Nephron progenitor cell (in vitro differentiated cells): ENCODE data around the gene PERM1.

Source experiments
- DNase-seq: peaks from one replicate; pipeline ENCODE4 v3.0.0; 2021
- H3K27ac Mint-ChIP-seq: 2 replicates; pipeline ENCODE4 v1.8.0; 2021; ENCODE audit warnings: mild to moderate bottlenecking, moderate library complexity, mixed read lengths
- H3K27me3 Mint-ChIP-seq: 2 replicates; pipeline ENCODE4 v1.8.0; 2021; ENCODE audit warnings: mild to moderate bottlenecking, low read depth, mixed read lengths; ENCODE audit not compliant: poor library complexity
- H3K36me3 Mint-ChIP-seq: 2 replicates; pipeline ENCODE4 v1.8.0; 2021; ENCODE audit warnings: low read depth, mixed read lengths
- H3K4me1 Mint-ChIP-seq: 2 replicates; pipeline ENCODE4 v1.8.0; 2021; ENCODE audit warnings: mixed read lengths
- H3K4me3 Mint-ChIP-seq: 2 replicates; pipeline ENCODE4 v1.8.0; 2021; ENCODE audit warnings: mild to moderate bottlenecking, moderate library complexity, mixed read lengths
- H3K9me3 Mint-ChIP-seq: 2 replicates; pipeline ENCODE4 v1.8.0; 2021; ENCODE audit warnings: mild to moderate bottlenecking, moderate library complexity, mixed read lengths
- TF ChIP-seq, protein P1 (sequence below): fragments of 200-600 bp; sonication (generic); IDR thresholded peaks from 2 replicates; pipeline ENCODE4 v1.5.0; 2021; ENCODE audit warnings: antibody characterized with exemption

Gene PERM1

GRCh38 chr1:941588-942383, 40.1 kb downstream of the PERM1 start:
- Mint-ChIP-seq H3K27me3 (peaks cover 47% of the 10 kb centered on the region), H3K36me3 (peaks cover 13% of the 10 kb centered on the region), H3K27ac (no peak overlapping the region), H3K4me3 (peak overlapping the region; percentile 77), H3K4me1 (peaks cover 48% of the 10 kb centered on the region), H3K9me3 (no peaks in the 10 kb centered on the region)
- DNase-seq = peak; percentile 78
- TF ChIP-seq, protein P1, sequence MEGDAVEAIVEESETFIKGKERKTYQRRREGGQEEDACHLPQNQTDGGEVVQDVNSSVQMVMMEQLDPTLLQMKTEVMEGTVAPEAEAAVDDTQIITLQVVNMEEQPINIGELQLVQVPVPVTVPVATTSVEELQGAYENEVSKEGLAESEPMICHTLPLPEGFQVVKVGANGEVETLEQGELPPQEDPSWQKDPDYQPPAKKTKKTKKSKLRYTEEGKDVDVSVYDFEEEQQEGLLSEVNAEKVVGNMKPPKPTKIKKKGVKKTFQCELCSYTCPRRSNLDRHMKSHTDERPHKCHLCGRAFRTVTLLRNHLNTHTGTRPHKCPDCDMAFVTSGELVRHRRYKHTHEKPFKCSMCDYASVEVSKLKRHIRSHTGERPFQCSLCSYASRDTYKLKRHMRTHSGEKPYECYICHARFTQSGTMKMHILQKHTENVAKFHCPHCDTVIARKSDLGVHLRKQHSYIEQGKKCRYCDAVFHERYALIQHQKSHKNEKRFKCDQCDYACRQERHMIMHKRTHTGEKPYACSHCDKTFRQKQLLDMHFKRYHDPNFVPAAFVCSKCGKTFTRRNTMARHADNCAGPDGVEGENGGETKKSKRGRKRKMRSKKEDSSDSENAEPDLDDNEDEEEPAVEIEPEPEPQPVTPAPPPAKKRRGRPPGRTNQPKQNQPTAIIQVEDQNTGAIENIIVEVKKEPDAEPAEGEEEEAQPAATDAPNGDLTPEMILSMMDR = no peak

DNA sequence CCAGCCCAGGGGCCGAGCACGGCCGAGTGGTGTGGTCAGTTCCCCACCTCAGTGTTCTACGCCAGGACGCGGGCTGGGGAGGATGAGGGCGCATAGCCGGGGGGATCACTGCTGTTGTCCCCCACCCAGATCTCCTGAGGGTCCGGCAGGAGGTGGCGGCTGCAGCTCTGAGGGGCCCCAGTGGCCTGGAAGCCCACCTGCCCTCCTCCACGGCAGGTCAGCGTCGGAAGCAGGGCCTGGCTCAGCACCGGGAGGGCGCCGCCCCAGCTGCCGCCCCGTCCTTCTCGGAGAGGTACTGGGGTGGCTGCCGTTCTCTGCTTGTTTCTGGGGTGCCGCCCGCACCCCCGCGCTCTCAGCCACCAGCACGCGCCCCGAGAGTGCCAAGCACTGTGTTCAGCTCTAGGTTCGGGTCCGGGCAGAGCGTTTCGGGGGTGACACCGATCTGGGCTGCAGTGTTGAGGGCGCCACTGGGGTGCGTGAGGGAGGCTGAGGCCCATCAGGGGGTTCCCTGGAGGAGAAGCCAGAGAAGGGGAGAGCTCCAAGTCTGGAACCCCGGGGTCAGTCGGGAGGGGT, 40.8 kb downstream of the PERM1 start:
- DNase-seq = no peak
- Mint-ChIP-seq H3K27me3 (peaks cover 50% of the 10 kb centered on the region), H3K27ac (no peak overlapping the region), H3K4me3 (peak overlapping the region; percentile 77), H3K9me3 (no peaks in the 10 kb centered on the region), H3K36me3 (peaks cover 13% of the 10 kb centered on the region), H3K4me1 (peaks cover 48% of the 10 kb centered on the region)
- TF ChIP-seq, protein P1 = no peak

- Mint-ChIP-seq H3K36me3 (peaks cover 5% of the 10 kb centered on the region), H3K9me3 (no peaks in the 10 kb centered on the region), H3K4me3 (peak overlapping the region; percentile 44), H3K27me3 (peaks cover 57% of the 10 kb centered on the region), H3K4me1 (peaks cover 46% of the 10 kb centered on the region), H3K27ac (no peak overlapping the region)
- peak; percentile 77 for DNase-seq
- TF ChIP-seq, protein P1 = no peak
Observed at GRCh38 chr1:940107-941014, 41.5 kb downstream of the PERM1 start.

- Mint-ChIP-seq H3K27me3 (peaks cover 59% of the 10 kb centered on the region), H3K4me3 (peak overlapping the region; percentile 13), H3K4me1 (peaks cover 45% of the 10 kb centered on the region), H3K36me3 (no peaks in the 10 kb centered on the region), H3K27ac (no peak overlapping the region), H3K9me3 (no peaks in the 10 kb centered on the region)
- no peak for DNase-seq
- TF ChIP-seq, protein P1 = no peak
Observed at GRCh38 chr1:939511-940106, 42.3 kb downstream of the PERM1 start.

DNA sequence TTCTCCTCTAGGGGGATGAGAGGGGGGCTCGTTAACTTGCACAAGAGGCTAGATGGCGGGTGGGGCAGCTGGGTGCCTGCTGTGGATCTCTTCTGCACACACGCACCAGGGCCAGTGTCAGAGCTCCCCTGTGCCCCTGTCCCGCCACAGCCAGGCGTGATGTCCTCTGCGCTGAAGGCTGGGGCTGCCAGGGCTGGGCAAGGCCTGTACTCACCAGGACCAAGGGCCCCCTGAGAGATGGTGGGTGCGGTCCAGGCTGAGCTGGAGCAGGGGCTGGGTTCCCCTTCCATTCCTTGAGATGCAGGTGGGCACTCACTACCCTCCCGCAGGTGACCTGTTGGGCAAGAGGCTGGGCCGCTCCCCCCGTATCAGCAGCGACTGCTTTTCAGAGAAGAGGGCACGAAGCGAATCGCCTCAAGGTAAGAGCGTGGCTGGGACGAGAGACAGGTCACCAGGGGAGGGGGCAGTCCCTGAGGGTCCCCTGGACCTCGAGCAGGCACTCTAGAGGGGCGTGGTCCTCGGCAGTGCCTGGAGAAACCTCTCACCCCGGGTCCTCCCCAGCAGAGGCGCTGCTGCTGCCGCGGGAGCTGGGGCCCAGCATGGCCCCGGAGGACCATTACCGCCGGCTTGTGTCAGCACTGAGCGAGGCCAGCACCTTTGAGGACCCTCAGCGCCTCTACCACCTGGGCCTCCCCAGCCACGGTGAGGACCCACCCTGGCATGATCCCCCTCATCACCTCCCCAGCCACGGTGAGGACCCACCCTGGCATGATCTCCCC, 43.0 kb downstream of the PERM1 start:
- Mint-ChIP-seq H3K4me3 (no peak overlapping the region), H3K9me3 (no peaks in the 10 kb centered on the region), H3K4me1 (peaks cover 38% of the 10 kb centered on the region), H3K27ac (no peak overlapping the region), H3K27me3 (peaks cover 56% of the 10 kb centered on the region), H3K36me3 (no peaks in the 10 kb centered on the region)
- no peak for DNase-seq
- TF ChIP-seq, protein P1 = no peak
